Kidney epithelial cell (primary cell): ENCODE results near the gene NBEAL1. TPM values are rescaled to one million over a fixed set of nuclear protein-coding genes. Genes with fewer than 3 reads are reported as not detected.
"Not testable (repeated sequence)": the region's sequence is repeated elsewhere in the genome, so short reads cannot be mapped to it uniquely, and the experiment has no call there.

Experiments
- DNase-seq: peaks from one replicate; pipeline ENCODE4 v3.0.0-alpha.2; 2010; ENCODE audit warnings: low read depth
- H3K27me3 ChIP-seq: 2 replicates; pipeline ENCODE4 v1.6.0; 2011; ENCODE audit warnings: low read length; ENCODE audit not compliant: control insufficient read depth, insufficient read depth
- H3K36me3 ChIP-seq: 2 replicates; pipeline ENCODE4 v1.5.1; 2011; ENCODE audit warnings: low read length; ENCODE audit not compliant: control insufficient read depth, insufficient read depth
- H3K4me3 ChIP-seq: 2 replicates; pipeline ENCODE4 v1.5.1; 2011; ENCODE audit warnings: low read depth, mild to moderate bottlenecking, control low read depth, low read length
- total RNA-seq: library from RNA; depleted of rRNA; stranded (reverse); fragments of >200 nt; gene quantifications from 2 replicates; pipeline ENCODE4 v1.2.3, GENCODE V29; 2015
- TF ChIP-seq, protein P1 (sequence below): IDR thresholded peaks from 2 replicates; pipeline ENCODE4 v1.5.1; 2011; ENCODE audit warnings: mild to moderate bottlenecking, moderate library complexity, low read length, control low read depth, inconsistent platforms; ENCODE audit not compliant: insufficient read depth, poor library complexity, severe bottlenecking

NBEAL1 gene
- total RNA-seq, 1 donor from 2014 or later, result 16.0 TPM

DNA sequence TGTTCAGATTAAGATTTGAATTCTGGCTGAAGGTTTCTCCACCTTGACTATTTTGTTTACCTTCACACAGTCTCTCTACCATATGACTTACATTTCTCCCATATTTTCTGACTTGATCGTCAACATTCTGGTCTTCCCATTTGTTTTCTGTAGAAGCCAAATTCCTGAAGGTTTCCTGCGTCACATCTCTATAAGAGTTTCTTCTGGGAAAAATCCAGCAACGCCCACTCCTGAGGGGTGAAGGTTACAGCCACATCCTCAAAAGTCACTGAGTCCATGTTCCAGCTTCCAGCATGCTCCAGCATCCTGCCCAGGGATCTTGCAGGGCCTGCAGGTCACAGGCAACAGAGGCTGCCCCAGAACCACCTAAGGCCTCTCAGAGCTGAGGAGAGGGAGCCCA, 47.5 kb downstream of the NBEAL1 start:
- no peak for DNase-seq
- Histone ChIP-seq H3K4me3 (no peak overlapping the region), H3K36me3 (no peaks in the 10 kb centered on the region), H3K27me3 (no peaks in the 10 kb centered on the region)
- TF ChIP-seq, protein P1, sequence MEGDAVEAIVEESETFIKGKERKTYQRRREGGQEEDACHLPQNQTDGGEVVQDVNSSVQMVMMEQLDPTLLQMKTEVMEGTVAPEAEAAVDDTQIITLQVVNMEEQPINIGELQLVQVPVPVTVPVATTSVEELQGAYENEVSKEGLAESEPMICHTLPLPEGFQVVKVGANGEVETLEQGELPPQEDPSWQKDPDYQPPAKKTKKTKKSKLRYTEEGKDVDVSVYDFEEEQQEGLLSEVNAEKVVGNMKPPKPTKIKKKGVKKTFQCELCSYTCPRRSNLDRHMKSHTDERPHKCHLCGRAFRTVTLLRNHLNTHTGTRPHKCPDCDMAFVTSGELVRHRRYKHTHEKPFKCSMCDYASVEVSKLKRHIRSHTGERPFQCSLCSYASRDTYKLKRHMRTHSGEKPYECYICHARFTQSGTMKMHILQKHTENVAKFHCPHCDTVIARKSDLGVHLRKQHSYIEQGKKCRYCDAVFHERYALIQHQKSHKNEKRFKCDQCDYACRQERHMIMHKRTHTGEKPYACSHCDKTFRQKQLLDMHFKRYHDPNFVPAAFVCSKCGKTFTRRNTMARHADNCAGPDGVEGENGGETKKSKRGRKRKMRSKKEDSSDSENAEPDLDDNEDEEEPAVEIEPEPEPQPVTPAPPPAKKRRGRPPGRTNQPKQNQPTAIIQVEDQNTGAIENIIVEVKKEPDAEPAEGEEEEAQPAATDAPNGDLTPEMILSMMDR, result no peak

DNA sequence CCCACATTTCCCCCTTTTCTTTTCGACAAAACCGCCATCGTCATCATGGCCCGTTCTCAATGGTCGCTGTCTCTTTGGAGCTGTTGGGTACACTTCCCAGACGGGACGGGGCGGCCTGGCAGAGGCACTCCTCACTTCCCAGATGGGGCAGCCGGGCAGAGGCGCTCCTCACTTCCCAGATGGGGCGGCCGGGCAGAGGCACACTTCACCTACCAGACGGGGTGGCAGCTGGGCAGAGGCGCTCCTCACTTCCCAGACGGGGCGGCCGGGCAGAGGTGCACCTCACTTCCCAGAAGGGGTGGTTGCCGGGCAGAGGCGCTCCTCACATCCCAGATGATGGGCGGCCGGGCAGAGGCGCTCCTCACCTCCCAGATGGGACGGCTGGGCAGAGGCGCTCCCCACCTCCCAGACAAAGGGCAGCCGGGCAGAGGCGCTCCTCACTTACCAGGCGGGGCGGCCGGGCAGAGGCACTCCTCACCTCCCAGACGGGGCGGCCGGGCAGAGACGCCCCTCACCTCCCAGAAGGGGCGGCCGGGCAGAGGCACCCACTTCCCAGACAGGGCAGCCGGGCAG, 51.9 kb downstream of the NBEAL1 start:
- DNase-seq, H3K36me3 ChIP-seq, H3K4me3 ChIP-seq, H3K27me3 ChIP-seq: not testable (repeated sequence)

- Histone ChIP-seq H3K27me3 (no peaks in the 10 kb centered on the region), H3K36me3 (peaks cover 1% of the 10 kb centered on the region), H3K4me3 (no peak overlapping the region)
- DNase-seq, result no peak
- TF ChIP-seq, protein P1, result no peak
Measured at GRCh38 chr2:203070701-203071100, 56.0 kb downstream of the NBEAL1 start.

DNA sequence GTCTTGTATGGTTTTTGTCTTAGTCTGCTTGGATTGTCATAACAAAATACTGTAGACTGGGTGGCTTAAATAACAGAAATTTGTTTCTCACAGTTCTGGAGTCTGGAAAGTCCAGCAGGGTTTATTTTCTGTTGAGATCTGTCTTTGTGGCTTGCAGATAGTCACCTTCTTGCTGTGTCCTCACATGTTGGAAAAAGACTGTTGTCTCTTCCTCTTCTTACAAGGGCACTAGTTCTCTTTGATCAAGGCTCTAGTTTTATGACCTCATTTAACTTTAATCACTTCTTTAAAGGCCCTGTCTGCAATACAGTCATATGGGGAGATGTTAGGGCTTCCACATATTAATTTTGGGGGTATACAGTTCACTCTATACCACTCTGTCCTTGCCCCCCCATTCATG, 56.5 kb downstream of the NBEAL1 start:
- peaks cover 1% of the 10 kb centered on the region for H3K36me3 ChIP-seq
- no peak for DNase-seq
- no peak overlapping the region for H3K4me3 ChIP-seq
- TF ChIP-seq, protein P1, result no peak
- H3K27me3 ChIP-seq, result no peaks in the 10 kb centered on the region

DNA sequence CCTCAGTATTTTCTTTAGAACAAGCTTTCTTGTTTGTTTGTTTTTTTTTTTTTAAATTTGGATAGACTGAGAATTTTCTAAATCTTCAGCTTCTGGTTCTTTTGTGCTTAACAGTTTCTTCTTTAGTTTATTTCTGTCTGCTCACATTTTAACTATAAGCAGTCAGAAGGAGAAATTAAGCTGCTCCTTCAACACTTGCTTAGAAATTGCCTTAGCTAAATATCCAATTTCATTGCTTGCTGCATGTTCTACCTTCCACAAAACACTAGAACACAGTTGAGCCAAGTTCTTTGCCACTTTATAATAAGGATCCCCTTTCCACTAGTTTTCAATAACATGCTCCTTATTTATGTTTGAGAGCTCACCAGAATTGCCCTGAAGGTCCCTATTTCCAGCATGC, 57.7 kb downstream of the NBEAL1 start:
- no peak overlapping the region for H3K4me3 ChIP-seq
- TF ChIP-seq, protein P1, result no peak
- H3K27me3 ChIP-seq, result no peaks in the 10 kb centered on the region
- peaks cover 1% of the 10 kb centered on the region for H3K36me3 ChIP-seq
- DNase-seq, result no peak

DNA sequence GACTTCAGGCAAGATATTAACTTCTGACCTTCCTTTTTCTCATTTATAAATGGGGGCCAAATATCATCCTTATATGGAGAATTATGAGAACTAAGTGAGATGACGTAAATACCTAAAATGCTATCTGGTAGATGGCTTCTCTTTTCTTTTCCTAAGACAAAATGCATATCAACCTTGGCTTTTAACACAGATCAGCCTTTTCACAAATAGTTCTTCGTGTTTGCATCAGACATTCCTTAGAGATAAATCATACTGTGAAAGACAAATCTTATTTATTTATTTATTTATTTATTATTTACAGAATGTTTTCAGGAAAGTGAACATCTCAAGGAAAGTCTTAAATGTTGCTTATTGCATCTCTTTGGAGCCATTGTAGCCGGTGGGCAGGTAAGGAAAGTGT, 62.8 kb downstream of the NBEAL1 start:
- no peak for DNase-seq
- H3K36me3 ChIP-seq, result peaks cover 1% of the 10 kb centered on the region
- no peaks in the 10 kb centered on the region for H3K27me3 ChIP-seq
- TF ChIP-seq, protein P1, result no peak
- H3K4me3 ChIP-seq, result no peak overlapping the region
